HCT116 (cell line): ENCODE data around the gene PTPRJ. TPM values are rescaled to one million over a fixed set of nuclear protein-coding genes. Genes with fewer than 3 reads are reported as not detected.

Experiments used
- ATAC-seq: fragments of 200-7000 bp; cut with Tn5 transposase; 2 replicates; pipeline ENCODE4 v1.9.1; 2020; ENCODE audit warnings: mild to moderate bottlenecking, moderate library complexity
- BruUV-seq: library from RNA; stranded (reverse); fragments of 400-500 nt; replicated peaks from 2 replicates; lab custom pipeline; 2021; lab: Mats Ljungman, UMichigan
- CTCF ChIA-PET: fragments of 300-600 bp; sonication (Branson Sonifier 250); formaldehyde crosslinking; loops from one replicate; lab custom pipeline; 2021; ENCODE audit warnings: antibody characterized with exemption; lab: Charles Lee
- POLR2A ChIA-PET: fragments of 300-600, 350-600 bp; sonication (Branson Sonifier 250); formaldehyde crosslinking; loops from one replicate; lab custom pipeline; 2021; ENCODE audit warnings: antibody characterized with exemption; lab: Charles Lee
- RAD21 ChIA-PET, 2 experiments: fragments of 300-600 bp; sonication (Branson Sonifier 250); formaldehyde crosslinking; loops; one replicate each; lab custom pipeline; 2023; ENCODE audit warnings: low total read pairs in 2 of 2; ENCODE audit not compliant: uncharacterized antibody in 2 of 2, unreplicated experiment in 2 of 2, low non-redundant PET in 1 of 2; lab: Charles Lee
- DNase-seq: peaks from one replicate; pipeline ENCODE4 v3.0.0-alpha.2; 2010; ENCODE audit warnings: low read depth, low spot score
- H2AFZ ChIP-seq: fragments of 200-600 bp; shearing (Covaris generic), sonication (generic); 2 replicates; pipeline ENCODE4 v1.6.1; 2017; ENCODE audit warnings: low read depth, mixed run types, mixed read lengths, antibody characterized with exemption, low read length; ENCODE audit not compliant: poor library complexity, severe bottlenecking
- H3K27ac ChIP-seq: 2 replicates; pipeline ENCODE4 v1.5.1; 2012; ENCODE audit warnings: low read depth, low read length
- H3K27me3 ChIP-seq: fragments of 200-600 bp; sonication (generic); 2 replicates; pipeline ENCODE4 v1.6.1; 2016; ENCODE audit warnings: mixed run types, low read length, mixed read lengths; ENCODE audit not compliant: insufficient read depth
- H3K36me3 ChIP-seq, 2 experiments: fragments of 200-500 bp in 1 of 2; fragments of 200-600 bp in 1 of 2; sonication (Bioruptor generic) in 1 of 2; sonication (generic) in 1 of 2; 2 replicates each; pipeline versions ENCODE4 v1.5.1 to v1.6.1; 2014 to 2016; ENCODE audit warnings: low read length in 2 of 2, inconsistent platforms in 1 of 2, mixed read lengths in 1 of 2, mixed run types in 1 of 2; ENCODE audit not compliant: insufficient read depth in 2 of 2, control insufficient read depth in 1 of 2
- H3K4me1 ChIP-seq, 2 experiments: fragments of 200-600 bp in 1 of 2; sonication (generic) in 1 of 2; 2 replicates each; pipeline versions ENCODE4 v1.5.1 to v1.6.1; 2012 to 2017; ENCODE audit warnings: low read length in 2 of 2, inconsistent platforms in 1 of 2, mild to moderate bottlenecking in 1 of 2, mixed read lengths in 1 of 2, mixed run types in 1 of 2, moderate library complexity in 1 of 2; ENCODE audit not compliant: insufficient read depth in 2 of 2, control insufficient read depth in 1 of 2
- H3K4me2 ChIP-seq: fragments of 200-600 bp; sonication (generic); 2 replicates; pipeline ENCODE4 v1.6.1; 2017; ENCODE audit warnings: mixed run types, low read length, mixed read lengths
- H3K4me3 ChIP-seq, 2 experiments: fragments of 200-600 bp in 1 of 2; sonication (generic) in 1 of 2; replicated peaks in 1 of 2; 2 replicates each; pipeline ENCODE4 v1.5.1; 2011 to 2016; ENCODE audit warnings: low read length in 2 of 2, control low read depth in 1 of 2, low read depth in 1 of 2, mild to moderate bottlenecking in 1 of 2, mixed read lengths in 1 of 2, mixed run types in 1 of 2
- H3K79me2 ChIP-seq: fragments of 200-600 bp; sonication (generic); 2 replicates; pipeline ENCODE4 v1.6.1; 2017; ENCODE audit warnings: mild to moderate bottlenecking, mixed run types, low read length, moderate library complexity, mixed read lengths; ENCODE audit not compliant: insufficient read depth
- H3K9ac ChIP-seq: fragments of 200-600 bp; sonication (generic); 2 replicates; pipeline ENCODE4 v1.6.1; 2016; ENCODE audit warnings: low read length, mixed read lengths
- H3K9me2 ChIP-seq: fragments of 200-600 bp; sonication (generic), shearing (Covaris generic); 2 replicates; pipeline ENCODE4 v1.6.1; 2017; ENCODE audit warnings: mixed run types, mild to moderate bottlenecking, moderate library complexity; ENCODE audit not compliant: insufficient read depth
- H3K9me3 ChIP-seq, 2 experiments: fragments of 200-500 bp in 1 of 2; fragments of 200-600 bp in 1 of 2; sonication (Bioruptor generic) in 1 of 2; sonication (generic) in 1 of 2; 2 replicates each; pipeline ENCODE4 v1.6.1; 2014 to 2017; ENCODE audit warnings: low read length in 2 of 2, mixed read lengths in 2 of 2, inconsistent platforms in 1 of 2, low read depth in 1 of 2, mild to moderate bottlenecking in 1 of 2, mixed run types in 1 of 2, moderate library complexity in 1 of 2; ENCODE audit not compliant: control insufficient read depth in 1 of 2, insufficient read depth in 1 of 2
- H4K20me1 ChIP-seq: fragments of 200-600 bp; sonication (generic), shearing (Covaris generic); 2 replicates; pipeline ENCODE4 v1.6.1; 2017; ENCODE audit warnings: mixed run types, mild to moderate bottlenecking, moderate library complexity; ENCODE audit not compliant: insufficient read depth
- CBX3 ChIP-seq: IDR thresholded peaks from 2 replicates; pipeline ENCODE4 v1.6.1; 2012; ENCODE audit warnings: low read depth
- CEBPB ChIP-seq: IDR thresholded peaks from 2 replicates; pipeline ENCODE4 v1.6.1; 2012; ENCODE audit warnings: low read depth
- EZH2phosphoT487 ChIP-seq: fragments of 200-600 bp; IDR thresholded peaks from 2 replicates; pipeline ENCODE4 v1.6.1; 2018; ENCODE audit warnings: antibody characterized with exemption, borderline replicate concordance
- FOSL1 ChIP-seq: IDR thresholded peaks from 2 replicates; pipeline ENCODE4 v1.6.1; 2012; ENCODE audit warnings: low read depth
- JUND ChIP-seq: IDR thresholded peaks from 2 replicates; pipeline ENCODE4 v1.6.1; 2012
- RAD21 ChIP-seq: IDR thresholded peaks from 2 replicates; pipeline ENCODE4 v1.6.1; 2012; ENCODE audit warnings: low read depth, mild to moderate bottlenecking
- SIN3A ChIP-seq: IDR thresholded peaks from 2 replicates; pipeline ENCODE4 v1.6.1; 2012; ENCODE audit warnings: low read depth
- SP1 ChIP-seq: IDR thresholded peaks from 2 replicates; pipeline ENCODE4 v1.6.1; 2012; ENCODE audit warnings: low read depth
- SRF ChIP-seq: IDR thresholded peaks from 2 replicates; pipeline ENCODE4 v1.6.1; 2012; ENCODE audit warnings: low read depth
- TCF7L2 ChIP-seq: IDR thresholded peaks from 2 replicates; pipeline ENCODE4 v1.7.0; 2011; ENCODE audit warnings: borderline replicate concordance, inconsistent platforms; ENCODE audit not compliant: insufficient read depth, insufficient read length; ENCODE audit errors: extremely low read depth
- YY1 ChIP-seq: IDR thresholded peaks from 2 replicates; pipeline ENCODE4 v1.6.1; 2011; ENCODE audit warnings: low read length, low read depth, moderate library complexity, mild to moderate bottlenecking; ENCODE audit not compliant: insufficient replicate concordance; ENCODE audit errors: extremely low read depth
- ZNF274 ChIP-seq: fragments of 200-500 bp; sonication (Bioruptor generic); IDR thresholded peaks from 2 replicates; pipeline ENCODE4 v1.6.1; 2014; ENCODE audit warnings: mild to moderate bottlenecking, low read depth, low read length, inconsistent platforms
- intact Hi-C: fragments of 100-400 bp; cut with micrococcal nuclease; formaldehyde crosslinking; loops from 2 replicates; pipeline ENCODE4 v1.10.0; 2022
- total RNA-seq: library from RNA; stranded (reverse); gene quantifications from one replicate; pipeline ENCODE4 v1.2.1, GENCODE V29; 2021; ENCODE audit not compliant: unreplicated experiment
- TF ChIP-seq, protein P1 (sequence below): IDR thresholded peaks from 2 replicates; pipeline ENCODE4 v1.6.1; 2012; ENCODE audit warnings: low read depth
- TF ChIP-seq, protein P2 (sequence below): IDR thresholded peaks from 2 replicates; pipeline ENCODE4 v1.6.1; 2011; ENCODE audit warnings: mild to moderate bottlenecking, low read length, moderate library complexity; ENCODE audit not compliant: insufficient replicate concordance; ENCODE audit errors: extremely low read depth
- TF ChIP-seq, protein P3 (sequence below): IDR thresholded peaks from 2 replicates; pipeline ENCODE4 v1.6.1; 2012
- TF ChIP-seq, protein P4 (sequence below), 3 experiments: fragments of 200-600 bp in 1 of 3; sonication (generic) in 1 of 3; IDR thresholded peaks in 2 of 3; conservative IDR thresholded peaks in 1 of 3; 2 replicates each; pipeline ENCODE4 v1.5.1; 2012 to 2017; ENCODE audit warnings: low read depth in 2 of 3, low read length in 2 of 3, antibody characterized with exemption in 1 of 3, borderline replicate concordance in 1 of 3, control low read depth in 1 of 3, mild to moderate bottlenecking in 1 of 3, mixed read lengths in 1 of 3, mixed run types in 1 of 3, moderate library complexity in 1 of 3; ENCODE audit not compliant: insufficient read depth in 1 of 3

The PTPRJ gene
- total RNA-seq, 1 experiment from 2014 or later, result 19.1 TPM

DNA sequence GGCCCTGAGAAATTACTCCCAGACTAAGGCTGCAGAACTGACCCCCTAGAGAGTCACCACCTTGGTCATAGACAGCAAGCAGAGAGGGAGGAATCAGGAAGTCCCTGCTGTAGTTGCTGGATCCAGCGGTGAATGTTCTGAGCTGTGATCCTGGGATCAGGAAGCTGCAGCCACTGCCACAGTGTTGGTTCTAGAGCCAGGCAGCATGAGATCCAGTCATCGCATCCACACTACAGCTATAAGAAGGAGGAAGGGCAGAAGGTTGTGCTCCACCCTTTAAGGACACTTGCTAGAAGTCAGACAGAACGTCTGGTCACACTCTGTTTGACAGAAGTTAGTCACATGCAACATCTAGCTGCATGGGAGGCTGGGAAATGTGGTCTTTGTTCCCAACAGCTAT is 131.5 kb downstream of the PTPRJ start:
- Histone ChIP-seq H3K4me3 (no peak overlapping the region), H3K79me2 (no peaks in the 10 kb centered on the region), H3K9ac (no peak overlapping the region), H4K20me1 (no peaks in the 10 kb centered on the region), H3K36me3 (no peaks in the 10 kb centered on the region), H3K4me2 (no peak overlapping the region), H3K27me3 (no peaks in the 10 kb centered on the region), H3K27ac (no peak overlapping the region), H2AFZ (no peak overlapping the region), H3K9me2 (no peaks in the 10 kb centered on the region), H3K9me3 (peaks cover 6 to 14% of the 10 kb centered on the region in 2 experiments; a peak in 2 of 4 replicates), H3K4me1 (peaks cover 11 to 20% of the 10 kb centered on the region in 2 experiments; a peak in 3 of 4 replicates)
- CTCF ChIA-PET, result interaction anchor here (1.0 to 1.2 kb wide), 2 partner anchors 177 to 180 kb away, joined by 3 to 4 read pairs; no protein-coding TSS in a partner anchor
- RAD21 ChIA-PET, result interaction anchor here in 1 of 2 experiments (1.3 kb wide), 1 partner anchor 178 kb away, joined by 5 read pairs; no protein-coding TSS in a partner anchor
- BruUV-seq, result no TSS peak
- DNase-seq (no peak), ATAC-seq (no peak)
- TF ChIP-seq JUND (no peak), FOSL1 (no peak), EZH2phosphoT487 (no peak), YY1 (no peak), CBX3 (no peak), TCF7L2 (no peak), CEBPB (no peak), SRF (no peak), ZNF274 (no peak), RAD21 (no peak), SP1 (no peak), SIN3A (no peak)
- TF ChIP-seq, protein P1, sequence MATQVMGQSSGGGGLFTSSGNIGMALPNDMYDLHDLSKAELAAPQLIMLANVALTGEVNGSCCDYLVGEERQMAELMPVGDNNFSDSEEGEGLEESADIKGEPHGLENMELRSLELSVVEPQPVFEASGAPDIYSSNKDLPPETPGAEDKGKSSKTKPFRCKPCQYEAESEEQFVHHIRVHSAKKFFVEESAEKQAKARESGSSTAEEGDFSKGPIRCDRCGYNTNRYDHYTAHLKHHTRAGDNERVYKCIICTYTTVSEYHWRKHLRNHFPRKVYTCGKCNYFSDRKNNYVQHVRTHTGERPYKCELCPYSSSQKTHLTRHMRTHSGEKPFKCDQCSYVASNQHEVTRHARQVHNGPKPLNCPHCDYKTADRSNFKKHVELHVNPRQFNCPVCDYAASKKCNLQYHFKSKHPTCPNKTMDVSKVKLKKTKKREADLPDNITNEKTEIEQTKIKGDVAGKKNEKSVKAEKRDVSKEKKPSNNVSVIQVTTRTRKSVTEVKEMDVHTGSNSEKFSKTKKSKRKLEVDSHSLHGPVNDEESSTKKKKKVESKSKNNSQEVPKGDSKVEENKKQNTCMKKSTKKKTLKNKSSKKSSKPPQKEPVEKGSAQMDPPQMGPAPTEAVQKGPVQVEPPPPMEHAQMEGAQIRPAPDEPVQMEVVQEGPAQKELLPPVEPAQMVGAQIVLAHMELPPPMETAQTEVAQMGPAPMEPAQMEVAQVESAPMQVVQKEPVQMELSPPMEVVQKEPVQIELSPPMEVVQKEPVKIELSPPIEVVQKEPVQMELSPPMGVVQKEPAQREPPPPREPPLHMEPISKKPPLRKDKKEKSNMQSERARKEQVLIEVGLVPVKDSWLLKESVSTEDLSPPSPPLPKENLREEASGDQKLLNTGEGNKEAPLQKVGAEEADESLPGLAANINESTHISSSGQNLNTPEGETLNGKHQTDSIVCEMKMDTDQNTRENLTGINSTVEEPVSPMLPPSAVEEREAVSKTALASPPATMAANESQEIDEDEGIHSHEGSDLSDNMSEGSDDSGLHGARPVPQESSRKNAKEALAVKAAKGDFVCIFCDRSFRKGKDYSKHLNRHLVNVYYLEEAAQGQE, result no peak
- TF ChIP-seq, protein P2, sequence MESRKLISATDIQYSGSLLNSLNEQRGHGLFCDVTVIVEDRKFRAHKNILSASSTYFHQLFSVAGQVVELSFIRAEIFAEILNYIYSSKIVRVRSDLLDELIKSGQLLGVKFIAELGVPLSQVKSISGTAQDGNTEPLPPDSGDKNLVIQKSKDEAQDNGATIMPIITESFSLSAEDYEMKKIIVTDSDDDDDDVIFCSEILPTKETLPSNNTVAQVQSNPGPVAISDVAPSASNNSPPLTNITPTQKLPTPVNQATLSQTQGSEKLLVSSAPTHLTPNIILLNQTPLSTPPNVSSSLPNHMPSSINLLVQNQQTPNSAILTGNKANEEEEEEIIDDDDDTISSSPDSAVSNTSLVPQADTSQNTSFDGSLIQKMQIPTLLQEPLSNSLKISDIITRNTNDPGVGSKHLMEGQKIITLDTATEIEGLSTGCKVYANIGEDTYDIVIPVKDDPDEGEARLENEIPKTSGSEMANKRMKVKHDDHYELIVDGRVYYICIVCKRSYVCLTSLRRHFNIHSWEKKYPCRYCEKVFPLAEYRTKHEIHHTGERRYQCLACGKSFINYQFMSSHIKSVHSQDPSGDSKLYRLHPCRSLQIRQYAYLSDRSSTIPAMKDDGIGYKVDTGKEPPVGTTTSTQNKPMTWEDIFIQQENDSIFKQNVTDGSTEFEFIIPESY, result no peak
- TF ChIP-seq, protein P3, sequence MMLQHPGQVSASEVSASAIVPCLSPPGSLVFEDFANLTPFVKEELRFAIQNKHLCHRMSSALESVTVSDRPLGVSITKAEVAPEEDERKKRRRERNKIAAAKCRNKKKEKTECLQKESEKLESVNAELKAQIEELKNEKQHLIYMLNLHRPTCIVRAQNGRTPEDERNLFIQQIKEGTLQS, result no peak
- TF ChIP-seq, protein P4, sequence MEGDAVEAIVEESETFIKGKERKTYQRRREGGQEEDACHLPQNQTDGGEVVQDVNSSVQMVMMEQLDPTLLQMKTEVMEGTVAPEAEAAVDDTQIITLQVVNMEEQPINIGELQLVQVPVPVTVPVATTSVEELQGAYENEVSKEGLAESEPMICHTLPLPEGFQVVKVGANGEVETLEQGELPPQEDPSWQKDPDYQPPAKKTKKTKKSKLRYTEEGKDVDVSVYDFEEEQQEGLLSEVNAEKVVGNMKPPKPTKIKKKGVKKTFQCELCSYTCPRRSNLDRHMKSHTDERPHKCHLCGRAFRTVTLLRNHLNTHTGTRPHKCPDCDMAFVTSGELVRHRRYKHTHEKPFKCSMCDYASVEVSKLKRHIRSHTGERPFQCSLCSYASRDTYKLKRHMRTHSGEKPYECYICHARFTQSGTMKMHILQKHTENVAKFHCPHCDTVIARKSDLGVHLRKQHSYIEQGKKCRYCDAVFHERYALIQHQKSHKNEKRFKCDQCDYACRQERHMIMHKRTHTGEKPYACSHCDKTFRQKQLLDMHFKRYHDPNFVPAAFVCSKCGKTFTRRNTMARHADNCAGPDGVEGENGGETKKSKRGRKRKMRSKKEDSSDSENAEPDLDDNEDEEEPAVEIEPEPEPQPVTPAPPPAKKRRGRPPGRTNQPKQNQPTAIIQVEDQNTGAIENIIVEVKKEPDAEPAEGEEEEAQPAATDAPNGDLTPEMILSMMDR (IDR thresholded peaks at IDR 0.05 in 2 of 3, conservative IDR thresholded peaks at IDR 0.05 in 1 of 3; ENCODE audit: borderline replicate concordance in 1 of 3, insufficient read depth in 1 of 3, low read depth in 2 of 3, low read length in 2 of 3), result no peak
- POLR2A ChIA-PET, result no interaction called here
- intact Hi-C loops, result loop anchor here (5.0 to 10.0 kb wide), 2 partner anchors 260 to 1883 kb away; no protein-coding TSS in a partner anchor
